Activated T-cell treated with anti-CD3 and anti-CD28 coated beads, Interleukin-2, amount 50 U/mL, for 4 hours (primary cell): ENCODE measurements around the gene TTK. TPM values are rescaled to one million over a fixed set of nuclear protein-coding genes. Genes with fewer than 3 reads are reported as not detected.
"Not testable (repeated sequence)": the region's sequence is repeated elsewhere in the genome, so short reads cannot be mapped to it uniquely, and the experiment has no call there.

Experiments
- ATAC-seq, 2 donors: fragments of 200-7000 bp; cut with Tn5 transposase; one replicate each; pipeline ENCODE4 v1.10.0; 2021
- DNase-seq: peaks from one replicate; pipeline ENCODE4 v3.0.0-alpha.2; 2020
- H3K27me3 Mint-ChIP-seq: one replicate; pipeline ENCODE4 v1.8.0; 2021; ENCODE audit warnings: low read depth, mixed read lengths
- H3K36me3 Mint-ChIP-seq: one replicate; pipeline ENCODE4 v1.8.0; 2022; ENCODE audit warnings: mixed read lengths; ENCODE audit not compliant: insufficient read depth
- H3K4me1 Mint-ChIP-seq: one replicate; pipeline ENCODE4 v1.8.0; 2021; ENCODE audit warnings: low read depth, mixed read lengths
- H3K4me3 Mint-ChIP-seq: one replicate; pipeline ENCODE4 v1.8.0; 2021; ENCODE audit warnings: mild to moderate bottlenecking, moderate library complexity, mixed read lengths
- H3K9me3 Mint-ChIP-seq: one replicate; pipeline ENCODE4 v1.8.0; 2021; ENCODE audit warnings: mixed read lengths
- total RNA-seq, 3 donors: library from RNA; stranded (reverse); gene quantifications; one replicate each; pipeline ENCODE4 v1.2.1, GENCODE V29; 2021

The TTK gene
- total RNA-seq, 3 donors from 2014 or later: 7.6 to 10.9 (median 9.8) TPM

- not testable (repeated sequence) for H3K36me3 Mint-ChIP-seq, H3K27me3 Mint-ChIP-seq, DNase-seq, ATAC-seq, H3K4me3 Mint-ChIP-seq, H3K4me1 Mint-ChIP-seq, H3K9me3 Mint-ChIP-seq
Observed at GRCh38 chr6:80070431-80070830, 66.0 kb downstream of the TTK start.

GRCh38 chr6:80077067-80077466, 72.6 kb downstream of the TTK start:
- Mint-ChIP-seq H3K36me3 (no peaks in the 10 kb centered on the region), H3K4me1 (no peaks in the 10 kb centered on the region), H3K9me3 (peaks cover 6% of the 10 kb centered on the region), H3K27me3 (peaks cover 3% of the 10 kb centered on the region), H3K4me3 (no peak overlapping the region)
- ATAC-seq: no peak
- DNase-seq: no peak

- no peaks in the 10 kb centered on the region for H3K4me1 Mint-ChIP-seq
- H3K27me3 Mint-ChIP-seq: peaks cover 4% of the 10 kb centered on the region
- no peaks in the 10 kb centered on the region for H3K9me3 Mint-ChIP-seq
- DNase-seq: no peak
- ATAC-seq: no peak
- no peaks in the 10 kb centered on the region for H3K36me3 Mint-ChIP-seq
- no peak overlapping the region for H3K4me3 Mint-ChIP-seq
Observed at GRCh38 chr6:80088637-80089036, 84.2 kb downstream of the TTK start.

- H3K27me3 Mint-ChIP-seq: peaks cover 4% of the 10 kb centered on the region
- ATAC-seq (no peak), DNase-seq (no peak)
- no peaks in the 10 kb centered on the region for H3K36me3 Mint-ChIP-seq
- H3K4me3 Mint-ChIP-seq: no peak overlapping the region
- H3K9me3 Mint-ChIP-seq: no peaks in the 10 kb centered on the region
- peaks cover 6% of the 10 kb centered on the region for H3K4me1 Mint-ChIP-seq
Observed at GRCh38 chr6:80091506-80091905, 87.1 kb downstream of the TTK start.

Other genes with a start within 250 kb of the TTK start
- gene ELOVL4, start 57.1 kb upstream of the TTK start, total RNA-seq: 1 to 10 TPM in 1 of 3 donors, under 1 TPM in 2; 0.51 to 1.3 (median 0.82) TPM
- 1 to 10 TPM; 7.0 to 9.3 (median 8.0) TPM for gene BCKDHB, start 102.0 kb downstream of the TTK start, total RNA-seq